Activated naive CD8-positive, alpha-beta T cell treated with anti-CD3 and anti-CD28 coated beads, Interleukin-2, amount 10 ng/mL, durations not matched to agents 7 days and 5 days (primary cell): Measurements from ENCODE around the gene NTF3. TPM values are rescaled to one million over a fixed set of nuclear protein-coding genes. Genes with fewer than 3 reads are reported as not detected.

Source experiments
- ATAC-seq: fragments of 150-1000 bp; cut with Tn5 transposase; one replicate; pipeline ENCODE4 v1.10.0; 2021; ENCODE audit warnings: low read depth, moderate library complexity
- POLR2A ChIA-PET: fragments of 350-600 bp; sonication (Branson Sonifier 250); formaldehyde crosslinking; loops from one replicate; lab custom pipeline; 2021; ENCODE audit warnings: antibody characterized with exemption; lab: Charles Lee
- DNase-seq: peaks from one replicate; pipeline ENCODE4 v3.0.0; 2021
- H3K27ac Mint-ChIP-seq: one replicate; pipeline ENCODE4 v1.8.0; 2022; ENCODE audit warnings: mild to moderate bottlenecking, mixed read lengths
- H3K27me3 Mint-ChIP-seq: one replicate; pipeline ENCODE4 v1.8.0; 2022; ENCODE audit warnings: mild to moderate bottlenecking, moderate library complexity, mixed read lengths
- H3K36me3 Mint-ChIP-seq: one replicate; pipeline ENCODE4 v1.8.0; 2021; ENCODE audit warnings: mild to moderate bottlenecking, mixed read lengths
- H3K4me1 Mint-ChIP-seq: one replicate; pipeline ENCODE4 v1.8.0; 2021; ENCODE audit warnings: mixed read lengths
- H3K4me3 Mint-ChIP-seq: one replicate; pipeline ENCODE4 v1.8.0; 2022; ENCODE audit warnings: mild to moderate bottlenecking, moderate library complexity, mixed read lengths
- H3K9me3 Mint-ChIP-seq: one replicate; pipeline ENCODE4 v1.8.0; 2021; ENCODE audit warnings: mixed read lengths
- total RNA-seq, 2 experiments: library from RNA; stranded (reverse); gene quantifications; one replicate each; pipeline ENCODE4 v1.2.3, GENCODE V29; 2021

Gene NTF3
- total RNA-seq, result not detected

GRCh38 chr12:5432011-5432400 lies at the start of gene NTF3:
Gene NTF3, plus strand, starts transcription at chr12:5432108. Its CDS starts 217 bp downstream, at chr12:5432325.
- peaks cover 8% of the 10 kb centered on the region for H3K4me1 Mint-ChIP-seq
- no peaks in the 10 kb centered on the region for H3K9me3 Mint-ChIP-seq
- POLR2A ChIA-PET, result no interaction called here
- DNase-seq (no peak), ATAC-seq (no peak)
- no peak within 1 kb of the TSS for H3K27ac Mint-ChIP-seq
- peak within 1 kb of the TSS; percentile 42 for H3K4me3 Mint-ChIP-seq
- H3K27me3 Mint-ChIP-seq, result peaks cover 56% of the 10 kb centered on the region
- H3K36me3 Mint-ChIP-seq, result peaks cover 1% of the 10 kb centered on the region

- POLR2A ChIA-PET, result no interaction called here
- DNase-seq (no peak), ATAC-seq (no peak)
- no peaks in the 10 kb centered on the region for H3K4me1 Mint-ChIP-seq
- peaks cover 6% of the 10 kb centered on the region for H3K27me3 Mint-ChIP-seq
- no peak overlapping the region for H3K27ac Mint-ChIP-seq
- no peaks in the 10 kb centered on the region for H3K36me3 Mint-ChIP-seq
- H3K9me3 Mint-ChIP-seq, result peaks cover 2% of the 10 kb centered on the region
- H3K4me3 Mint-ChIP-seq, result no peak overlapping the region
Observed at GRCh38 chr12:5384015-5384414, 47.9 kb upstream of the NTF3 start.

- POLR2A ChIA-PET, result no interaction called here
- DNase-seq (no peak), ATAC-seq (no peak)
- Mint-ChIP-seq H3K9me3 (peaks cover 2% of the 10 kb centered on the region), H3K4me3 (no peak overlapping the region), H3K36me3 (no peaks in the 10 kb centered on the region), H3K4me1 (no peaks in the 10 kb centered on the region), H3K27ac (no peak overlapping the region), H3K27me3 (peaks cover 6% of the 10 kb centered on the region)
Observed at GRCh38 chr12:5388581-5389535, 43.0 kb upstream of the NTF3 start.

GRCh38 chr12:5390174-5390799 lies 41.6 kb upstream of the NTF3 start:
- Mint-ChIP-seq H3K9me3 (peaks cover 2% of the 10 kb centered on the region), H3K27ac (no peak overlapping the region), H3K36me3 (no peaks in the 10 kb centered on the region), H3K4me1 (no peaks in the 10 kb centered on the region), H3K27me3 (peaks cover 2% of the 10 kb centered on the region), H3K4me3 (no peak overlapping the region)
- POLR2A ChIA-PET, result no interaction called here
- ATAC-seq (no peak), DNase-seq (no peak)

- no peak for DNase-seq
- H3K27ac Mint-ChIP-seq, result no peak overlapping the region
- POLR2A ChIA-PET, result no interaction called here
- no peaks in the 10 kb centered on the region for H3K4me1 Mint-ChIP-seq
- ATAC-seq, result no peak
- H3K36me3 Mint-ChIP-seq, result no peaks in the 10 kb centered on the region
- peaks cover 7% of the 10 kb centered on the region for H3K27me3 Mint-ChIP-seq
- no peak overlapping the region for H3K4me3 Mint-ChIP-seq
- H3K9me3 Mint-ChIP-seq, result peaks cover 2% of the 10 kb centered on the region
Observed at GRCh38 chr12:5391653-5392052, 40.3 kb upstream of the NTF3 start.

- POLR2A ChIA-PET, result no interaction called here
- Mint-ChIP-seq H3K36me3 (no peaks in the 10 kb centered on the region), H3K4me1 (no peaks in the 10 kb centered on the region), H3K27me3 (peaks cover 7% of the 10 kb centered on the region), H3K4me3 (no peak overlapping the region), H3K27ac (no peak overlapping the region), H3K9me3 (no peaks in the 10 kb centered on the region)
- no peak for ATAC-seq
- DNase-seq, result no peak
Observed at GRCh38 chr12:5392961-5393360, 38.9 kb upstream of the NTF3 start.

GRCh38 chr12:5395443-5396271 lies 36.3 kb upstream of the NTF3 start:
- H3K27ac Mint-ChIP-seq, result no peak overlapping the region
- DNase-seq (no peak), ATAC-seq (no peak)
- no peaks in the 10 kb centered on the region for H3K36me3 Mint-ChIP-seq
- H3K4me3 Mint-ChIP-seq, result no peak overlapping the region
- H3K4me1 Mint-ChIP-seq, result no peaks in the 10 kb centered on the region
- no peaks in the 10 kb centered on the region for H3K9me3 Mint-ChIP-seq
- peaks cover 13% of the 10 kb centered on the region for H3K27me3 Mint-ChIP-seq
- POLR2A ChIA-PET, result no interaction called here

GRCh38 chr12:5396541-5396940 lies 35.4 kb upstream of the NTF3 start:
- H3K4me3 Mint-ChIP-seq, result no peak overlapping the region
- peaks cover 20% of the 10 kb centered on the region for H3K27me3 Mint-ChIP-seq

GRCh38 chr12:5399266-5399665 lies 32.6 kb upstream of the NTF3 start:
- H3K4me1 Mint-ChIP-seq, result no peaks in the 10 kb centered on the region
- no peak overlapping the region for H3K27ac Mint-ChIP-seq
- DNase-seq (no peak), ATAC-seq (no peak)
- no peaks in the 10 kb centered on the region for H3K9me3 Mint-ChIP-seq
- H3K36me3 Mint-ChIP-seq, result no peaks in the 10 kb centered on the region
- H3K4me3 Mint-ChIP-seq, result no peak overlapping the region
- peaks cover 34% of the 10 kb centered on the region for H3K27me3 Mint-ChIP-seq
- POLR2A ChIA-PET, result no interaction called here

More at GRCh38 chr12:5396541-5396940, 35.4 kb upstream of the NTF3 start:
- Mint-ChIP-seq H3K4me1 (no peaks in the 10 kb centered on the region), H3K36me3 (no peaks in the 10 kb centered on the region), H3K9me3 (no peaks in the 10 kb centered on the region), H3K27ac (no peak overlapping the region)
- ATAC-seq (no peak), DNase-seq (no peak)
- POLR2A ChIA-PET, result no interaction called here

- Mint-ChIP-seq H3K4me3 (no peak overlapping the region), H3K27me3 (peaks cover 33% of the 10 kb centered on the region), H3K36me3 (no peaks in the 10 kb centered on the region), H3K27ac (no peak overlapping the region), H3K4me1 (no peaks in the 10 kb centered on the region), H3K9me3 (no peaks in the 10 kb centered on the region)
- DNase-seq, result no peak
- ATAC-seq, result no peak
- POLR2A ChIA-PET, result no interaction called here
Observed at GRCh38 chr12:5402009-5402935, 29.6 kb upstream of the NTF3 start.

GRCh38 chr12:5403411-5403810 lies 28.5 kb upstream of the NTF3 start:
- Mint-ChIP-seq H3K27ac (no peak overlapping the region), H3K27me3 (peaks cover 35% of the 10 kb centered on the region), H3K9me3 (no peaks in the 10 kb centered on the region), H3K4me1 (no peaks in the 10 kb centered on the region), H3K36me3 (no peaks in the 10 kb centered on the region), H3K4me3 (no peak overlapping the region)
- ATAC-seq (no peak), DNase-seq (no peak)
- POLR2A ChIA-PET, result no interaction called here

GRCh38 chr12:5407034-5407856 lies 24.7 kb upstream of the NTF3 start:
- no peak overlapping the region for H3K27ac Mint-ChIP-seq

More at GRCh38 chr12:5407034-5407856, 24.7 kb upstream of the NTF3 start:
- DNase-seq (no peak), ATAC-seq (no peak)
- Mint-ChIP-seq H3K4me3 (no peak overlapping the region), H3K4me1 (no peaks in the 10 kb centered on the region), H3K36me3 (no peaks in the 10 kb centered on the region), H3K9me3 (no peaks in the 10 kb centered on the region), H3K27me3 (peaks cover 15% of the 10 kb centered on the region)
- POLR2A ChIA-PET, result no interaction called here
